Stimulated activated CD8-positive, alpha-beta memory T cell treated with anti-CD3 and anti-CD28 coated beads, Interleukin-4, amount 100 ng/mL, for 48 hours (primary cell): ENCODE data around the gene NPC1L1.

Experiments used
- DNase-seq: peaks from one replicate; pipeline ENCODE4 v3.0.0-alpha.2; 2020

NPC1L1 gene

DNA sequence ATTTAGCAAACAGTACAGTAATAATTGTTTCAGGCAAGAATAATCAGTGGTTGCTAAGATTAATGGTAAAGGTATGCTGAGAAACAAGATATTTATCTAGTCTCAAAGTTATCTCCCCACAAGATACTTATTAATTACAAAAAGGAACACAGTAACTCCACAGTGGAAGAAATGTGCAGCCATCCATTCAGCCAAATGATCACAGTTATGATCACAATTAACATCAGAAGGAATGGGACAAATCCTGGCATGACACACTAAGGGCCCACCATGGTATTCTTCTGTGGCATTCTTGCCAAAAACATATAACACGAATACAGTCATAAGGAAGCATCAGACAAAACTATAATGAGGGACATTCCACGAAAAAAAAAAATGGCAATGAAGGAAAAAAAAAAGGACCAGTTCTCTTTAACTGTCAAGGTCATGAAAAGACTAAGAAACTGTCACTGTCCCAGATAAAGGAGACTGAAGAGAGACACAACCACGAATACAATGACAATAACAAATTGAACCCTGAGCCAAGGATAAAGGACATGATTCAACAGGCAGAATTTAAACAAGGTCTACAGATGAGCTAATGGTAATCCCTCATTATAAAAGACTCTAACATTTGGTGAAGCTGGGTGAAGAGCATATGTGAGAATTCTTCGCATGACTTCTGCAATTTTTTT, 71.5 kb downstream of the NPC1L1 start:
- no peak for DNase-seq

DNA sequence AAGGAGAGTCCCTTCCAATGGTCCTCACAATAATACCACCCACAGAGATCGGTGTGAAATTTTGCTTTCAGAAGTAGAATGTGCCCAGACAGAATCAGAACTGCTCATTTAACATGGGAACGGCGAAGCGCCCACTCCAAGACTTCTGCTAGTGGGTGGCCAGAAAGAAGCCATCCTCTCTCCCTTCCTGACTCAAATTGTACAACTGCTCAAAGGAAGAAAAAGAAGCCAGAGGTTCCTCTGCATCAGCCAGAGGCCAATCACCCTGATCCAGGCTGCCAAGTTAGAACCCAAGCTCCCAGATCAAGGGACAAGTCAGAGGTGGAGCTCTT, 73.9 kb downstream of the NPC1L1 start:
- DNase-seq, result no peak

DNA sequence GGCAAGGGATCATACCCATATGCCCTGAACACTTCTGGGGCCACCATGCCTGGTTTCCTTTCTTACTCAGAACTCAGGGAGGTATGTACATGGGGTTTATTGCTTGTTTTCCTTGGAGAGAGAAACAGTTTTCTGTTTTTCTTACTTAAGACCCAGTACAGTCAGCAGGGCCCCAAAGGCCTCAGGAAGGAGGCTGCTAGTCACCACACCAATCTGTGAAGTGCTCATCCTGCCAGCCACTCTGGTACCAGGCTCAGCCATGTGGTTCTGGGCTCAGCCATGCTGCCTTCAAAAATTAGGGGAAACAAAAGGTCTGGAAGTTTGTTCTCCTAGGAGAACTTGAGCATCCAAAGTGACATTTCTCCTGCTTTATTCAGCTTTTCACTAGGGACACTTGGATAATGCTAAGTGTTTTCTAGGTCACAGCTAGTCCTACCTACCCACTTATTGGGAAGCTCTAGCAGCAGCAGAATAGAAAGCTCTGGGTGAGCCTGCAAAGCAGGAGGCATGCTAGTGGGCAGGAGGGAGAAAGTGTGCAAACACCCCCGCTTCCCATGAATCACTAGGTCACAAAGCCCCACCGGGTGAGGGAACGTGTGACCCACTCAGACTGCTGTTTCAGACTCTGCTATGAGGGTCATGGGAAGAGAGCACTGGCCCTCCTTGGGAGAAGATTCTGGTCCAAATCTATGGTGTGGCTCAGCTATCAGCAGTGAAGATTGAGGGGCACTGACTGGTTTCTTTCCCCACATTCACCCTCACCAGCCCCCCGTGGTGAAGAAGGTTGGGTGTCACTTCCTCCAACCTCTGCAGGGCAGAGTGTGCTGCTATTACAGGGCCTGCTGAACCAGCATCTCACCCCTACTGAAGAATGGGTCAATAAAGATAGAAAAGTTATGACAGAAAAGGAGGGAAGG, 74.6 kb downstream of the NPC1L1 start:
- DNase-seq, result peak; percentile 50

DNA sequence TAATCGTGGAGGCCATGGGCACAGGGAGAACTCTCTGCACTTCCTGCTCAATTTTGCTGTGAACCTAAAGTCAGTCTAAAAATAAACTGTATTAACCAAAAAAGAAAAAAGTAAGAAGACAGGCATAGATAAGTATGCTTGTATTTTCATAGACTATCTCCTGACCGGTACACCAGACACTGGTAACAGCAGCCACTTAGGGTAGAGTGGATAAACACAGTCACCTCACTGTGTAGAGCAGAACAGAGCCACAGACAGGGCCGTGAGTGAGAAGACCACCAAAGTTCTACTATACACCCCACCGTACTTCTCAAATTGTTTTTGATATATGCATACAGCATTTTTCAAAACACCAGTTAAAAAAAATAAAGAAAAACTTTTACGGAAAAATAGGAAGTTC, 75.6 kb downstream of the NPC1L1 start:
- DNase-seq, result no peak

DNA sequence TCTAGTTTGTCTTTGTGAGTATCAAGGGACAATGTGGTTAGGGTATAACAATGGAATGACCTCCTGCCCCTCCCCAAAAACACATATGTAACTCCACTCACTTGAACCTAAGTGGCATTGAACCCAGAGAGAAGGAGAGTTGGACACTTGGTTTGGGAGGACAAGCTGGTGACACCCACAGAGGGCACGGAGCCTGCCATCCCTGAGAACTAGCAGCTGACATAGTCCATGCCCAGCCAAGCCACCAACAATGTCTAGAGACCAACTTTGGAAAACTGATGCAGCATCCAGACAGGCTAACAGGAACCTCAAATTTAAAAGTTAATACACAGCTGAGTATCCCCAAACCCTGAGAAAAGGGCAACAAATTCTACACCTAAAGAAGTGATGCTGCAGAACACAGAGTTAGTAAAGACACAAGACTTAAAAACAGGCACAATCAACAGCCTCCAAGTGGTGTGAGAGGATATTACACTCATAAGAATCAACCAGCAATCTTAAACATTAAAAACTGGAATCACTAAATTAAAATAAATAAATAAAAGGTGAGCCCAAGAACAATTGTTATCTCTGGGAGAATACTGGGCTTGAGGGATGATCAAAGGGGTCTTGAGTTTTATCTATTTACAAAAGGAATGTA, 77.8 kb downstream of the NPC1L1 start:
- no peak for DNase-seq
